ENCODE data around the gene SCN1B.

GRCh38 chr19:35032356-35032865 lies 2.1 kb downstream of the SCN1B start:
- TF ChIP-seq CTCF (IDR thresholded peaks at IDR 0.05; ENCODE audit: insufficient read depth, low read length, poor library complexity, severe bottlenecking), result no peak
- TF ChIP-seq EZH2phosphoT487 (conservative IDR thresholded peaks at IDR 0.05; ENCODE audit: low read length), result no peak
